ENCODE data around the gene HSFX2. TPM values are rescaled to one million over a fixed set of nuclear protein-coding genes. Genes with fewer than 3 reads are reported as not detected.
"Not testable (repeated sequence)": the region's sequence is repeated elsewhere in the genome, so short reads cannot be mapped to it uniquely, and the experiment has no call there.

Gene HSFX2
- 2.0 TPM for total RNA-seq (ENCODE audit: unreplicated experiment)
- long read RNA-seq, partial matches to known transcripts, result 0 of 1 reads
- long read RNA-seq, other reads (novel, unspliced or antisense), result 1 of 1 reads

GRCh38 chrX:149595214-149595613 lies at the start of gene HSFX2:
TSS of gene HSFX2 (minus strand) at chrX:149595314. CDS start at chrX:149594700, 614 bp downstream.
- H3K27ac Mint-ChIP-seq (ENCODE audit: unreplicated experiment); H3K36me3 Mint-ChIP-seq (ENCODE audit: low read depth, unreplicated experiment); H3K9me3 Mint-ChIP-seq (ENCODE audit: unreplicated experiment); H3K4me1 Mint-ChIP-seq (ENCODE audit: unreplicated experiment); DNase-seq (ENCODE audit: low spot score); H3K27me3 Mint-ChIP-seq (ENCODE audit: unreplicated experiment); H3K4me3 Mint-ChIP-seq (ENCODE audit: unreplicated experiment): not testable (repeated sequence)

- Mint-ChIP-seq H3K4me1 (ENCODE audit: unreplicated experiment) (no peaks in the 10 kb centered on the region), H3K4me3 (ENCODE audit: unreplicated experiment) (no peak overlapping the region), H3K27me3 (ENCODE audit: unreplicated experiment) (no peaks in the 10 kb centered on the region), H3K9me3 (ENCODE audit: unreplicated experiment) (no peaks in the 10 kb centered on the region), H3K27ac (ENCODE audit: unreplicated experiment) (no peak overlapping the region), H3K36me3 (ENCODE audit: low read depth, unreplicated experiment) (no peaks in the 10 kb centered on the region)
- DNase-seq (ENCODE audit: low spot score), result no peak
- TF ChIP-seq CTCF (IDR thresholded peaks at IDR 0.05; ENCODE audit: unreplicated experiment), result no peak
These were observed 48.4 kb upstream of the HSFX2 start for GRCh38 chrX:149643496-149643895.

GRCh38 chrX:149641835-149642234 lies 46.7 kb upstream of the HSFX2 start:
- TF ChIP-seq CTCF (IDR thresholded peaks at IDR 0.05; ENCODE audit: unreplicated experiment), result no peak
- no peaks in the 10 kb centered on the region for H3K4me1 Mint-ChIP-seq (ENCODE audit: unreplicated experiment)
- no peaks in the 10 kb centered on the region for H3K27me3 Mint-ChIP-seq (ENCODE audit: unreplicated experiment)
- no peak overlapping the region for H3K27ac Mint-ChIP-seq (ENCODE audit: unreplicated experiment)
- no peak overlapping the region for H3K4me3 Mint-ChIP-seq (ENCODE audit: unreplicated experiment)
- H3K36me3 Mint-ChIP-seq (ENCODE audit: low read depth, unreplicated experiment), result no peaks in the 10 kb centered on the region
- DNase-seq (ENCODE audit: low spot score), result no peak
- H3K9me3 Mint-ChIP-seq (ENCODE audit: unreplicated experiment), result no peaks in the 10 kb centered on the region

- Mint-ChIP-seq H3K9me3 (ENCODE audit: unreplicated experiment) (no peaks in the 10 kb centered on the region), H3K36me3 (ENCODE audit: low read depth, unreplicated experiment) (no peaks in the 10 kb centered on the region), H3K4me1 (ENCODE audit: unreplicated experiment) (no peaks in the 10 kb centered on the region), H3K27ac (ENCODE audit: unreplicated experiment) (no peak overlapping the region), H3K4me3 (ENCODE audit: unreplicated experiment) (no peak overlapping the region), H3K27me3 (ENCODE audit: unreplicated experiment) (peaks cover 1% of the 10 kb centered on the region)
- no peak for TF ChIP-seq CTCF (IDR thresholded peaks at IDR 0.05; ENCODE audit: unreplicated experiment)
- DNase-seq (ENCODE audit: low spot score), result no peak
These were observed 46.3 kb upstream of the HSFX2 start for GRCh38 chrX:149641432-149641831.

- DNase-seq (ENCODE audit: low spot score), result no peak
- H3K4me3 Mint-ChIP-seq (ENCODE audit: unreplicated experiment), result no peak overlapping the region
These were observed 44.5 kb upstream of the HSFX2 start for GRCh38 chrX:149639568-149639967.

More at GRCh38 chrX:149639568-149639967, 44.5 kb upstream of the HSFX2 start:
- peaks cover 2% of the 10 kb centered on the region for H3K27me3 Mint-ChIP-seq (ENCODE audit: unreplicated experiment)
- TF ChIP-seq CTCF (IDR thresholded peaks at IDR 0.05; ENCODE audit: unreplicated experiment), result no peak
- peaks cover 12% of the 10 kb centered on the region for H3K4me1 Mint-ChIP-seq (ENCODE audit: unreplicated experiment)
- no peaks in the 10 kb centered on the region for H3K36me3 Mint-ChIP-seq (ENCODE audit: low read depth, unreplicated experiment)
- H3K27ac Mint-ChIP-seq (ENCODE audit: unreplicated experiment), result no peak overlapping the region
- H3K9me3 Mint-ChIP-seq (ENCODE audit: unreplicated experiment), result no peaks in the 10 kb centered on the region

Measured in endothelial cell (in vitro differentiated cells).